GM18498 (cell line): Measurements from ENCODE around the gene GADD45G.
A peak's percentile ranks its signal among the peaks of the same experiment; 100 is the strongest.

Experiments
- ATAC-seq: cut with Tn5 transposase; IDR thresholded peaks from one replicate; pipeline ENCODE4 v1.9.1; 2021; ENCODE audit warnings: mild to moderate bottlenecking, moderate library complexity; ENCODE audit not compliant: unreplicated experiment

Gene GADD45G

DNA sequence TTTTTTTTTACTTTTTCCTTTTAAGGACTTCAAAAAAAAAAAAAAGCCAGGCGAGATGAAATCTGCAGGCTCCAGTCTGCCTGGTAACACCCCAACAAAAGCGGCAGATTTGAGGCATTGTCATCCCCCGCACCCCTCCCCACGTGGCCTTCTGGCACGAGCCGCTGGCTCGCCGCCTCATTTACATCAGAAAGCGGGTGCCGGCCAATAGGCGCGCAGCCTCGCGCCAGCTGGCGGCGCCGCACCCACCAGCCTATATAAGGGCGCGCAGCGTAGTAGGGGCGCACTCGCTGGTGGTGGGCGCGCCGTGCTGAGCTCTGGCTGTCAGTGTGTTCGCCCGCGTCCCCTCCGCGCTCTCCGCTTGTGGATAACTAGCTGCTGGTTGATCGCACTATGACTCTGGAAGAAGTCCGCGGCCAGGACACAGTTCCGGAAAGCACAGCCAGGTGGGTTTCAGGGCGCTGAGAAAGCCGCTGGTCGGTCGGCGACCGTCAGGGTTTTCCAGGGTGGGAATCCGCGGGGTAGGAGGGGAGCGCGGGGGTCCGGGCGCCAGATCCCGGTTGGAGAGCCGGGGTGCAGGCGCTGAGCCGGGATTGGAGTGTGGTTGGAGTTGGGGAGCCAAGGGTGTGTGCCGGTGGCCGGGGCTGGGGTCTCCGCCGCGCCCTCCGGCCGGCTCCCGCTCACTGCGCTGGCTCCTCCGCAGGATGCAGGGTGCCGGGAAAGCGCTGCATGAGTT is at the start of gene GADD45G:
Gene GADD45G (plus strand): TSS at position 284 of the 736 bp plus-strand sequence. CDS start 110 bp downstream, at position 394.
- peak; percentile 59 for ATAC-seq

GRCh38 chr9:89555036-89555415 is 49.8 kb upstream of the GADD45G start:
- no peak for ATAC-seq

- ATAC-seq, result peak; percentile 71
Observed at GRCh38 chr9:89555451-89556375, 49.1 kb upstream of the GADD45G start.

GRCh38 chr9:89558196-89558899 is 46.5 kb upstream of the GADD45G start:
- ATAC-seq, result no peak

DNA sequence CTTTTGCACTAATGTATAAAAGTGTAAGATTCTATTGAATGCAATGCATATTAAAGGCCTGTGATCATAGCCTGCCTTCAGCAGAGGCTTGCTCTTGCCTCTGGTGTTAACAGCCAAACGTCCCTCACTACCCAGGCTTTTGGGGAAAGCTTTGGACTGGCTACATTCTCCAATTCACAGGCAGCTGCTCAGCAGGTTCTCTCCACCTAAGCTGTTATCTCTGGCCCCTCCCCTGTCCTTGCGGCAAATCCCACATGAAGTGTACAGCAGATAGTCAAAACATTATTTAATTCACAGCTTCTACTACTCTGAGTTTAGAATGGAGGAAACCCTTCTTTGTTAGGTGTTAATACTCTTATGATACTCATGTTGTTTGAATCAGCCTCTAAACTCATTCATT is 45.9 kb upstream of the GADD45G start:
- no peak for ATAC-seq

- ATAC-seq, result peak; percentile 48
Observed at GRCh38 chr9:89562186-89562814, 42.5 kb upstream of the GADD45G start.

DNA sequence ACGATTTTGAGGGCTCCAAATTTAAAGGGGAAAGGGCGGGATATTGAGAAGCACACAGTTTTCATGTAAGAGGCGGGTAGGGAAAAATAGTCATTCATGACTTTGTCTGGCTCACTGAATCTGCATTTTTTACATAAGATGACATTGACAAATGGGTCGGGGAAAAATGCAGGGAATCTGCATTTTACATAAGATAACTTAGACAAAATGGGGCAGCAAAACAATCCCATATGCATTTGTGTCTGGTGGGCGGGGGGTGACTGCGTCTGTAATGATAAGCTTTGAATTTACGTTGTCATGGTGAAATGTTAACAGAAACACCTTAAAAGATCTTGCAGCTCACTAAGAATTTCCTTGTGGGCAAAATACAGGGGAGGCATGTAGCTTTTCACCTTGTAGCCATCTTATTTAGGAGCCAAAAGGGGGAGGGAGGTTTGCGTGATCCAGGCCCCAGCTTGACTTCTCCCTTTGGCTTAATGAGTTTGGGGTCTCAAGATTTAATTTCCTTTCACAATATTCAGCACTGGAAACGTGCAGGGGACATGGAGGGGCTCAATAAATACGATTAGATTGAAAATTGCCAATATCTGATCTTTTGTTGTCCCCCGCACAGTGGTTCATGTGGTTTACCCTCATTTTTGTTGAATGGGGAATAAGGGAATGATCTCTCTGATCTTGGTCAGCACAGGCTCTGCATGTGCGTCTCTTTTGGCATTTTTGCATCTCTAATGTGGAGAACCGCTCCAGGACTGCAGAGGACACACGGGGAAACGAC is 41.1 kb upstream of the GADD45G start:
- ATAC-seq, result no peak

DNA sequence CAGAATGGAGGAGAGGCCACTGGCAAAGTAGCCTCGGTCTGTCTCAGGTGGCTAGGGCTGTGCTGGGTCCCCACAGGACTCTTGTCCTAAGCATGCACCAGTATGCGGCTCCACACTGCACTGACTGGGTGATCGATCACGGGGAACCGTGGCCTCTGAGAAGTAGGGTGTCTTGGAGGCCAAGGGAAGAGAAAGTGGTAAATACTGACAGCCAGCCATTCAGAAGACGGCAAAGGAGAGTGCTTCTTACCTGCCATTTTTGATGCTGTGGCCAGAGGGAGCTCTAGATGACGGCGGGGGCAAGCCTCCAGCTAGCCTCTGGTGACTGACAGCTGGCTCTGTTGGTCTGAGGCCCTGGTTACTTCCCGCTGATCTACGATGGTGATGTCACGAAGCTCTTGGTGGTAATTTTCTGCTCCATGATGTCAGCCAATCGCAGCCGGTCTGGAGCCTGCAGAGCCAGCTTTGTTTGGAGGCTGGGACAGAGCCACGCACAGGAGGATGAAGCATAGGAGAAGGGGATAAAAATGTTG is 40.4 kb upstream of the GADD45G start:
- no peak for ATAC-seq

GRCh38 chr9:89567649-89568048 is 37.2 kb upstream of the GADD45G start:
- ATAC-seq, result no peak

DNA sequence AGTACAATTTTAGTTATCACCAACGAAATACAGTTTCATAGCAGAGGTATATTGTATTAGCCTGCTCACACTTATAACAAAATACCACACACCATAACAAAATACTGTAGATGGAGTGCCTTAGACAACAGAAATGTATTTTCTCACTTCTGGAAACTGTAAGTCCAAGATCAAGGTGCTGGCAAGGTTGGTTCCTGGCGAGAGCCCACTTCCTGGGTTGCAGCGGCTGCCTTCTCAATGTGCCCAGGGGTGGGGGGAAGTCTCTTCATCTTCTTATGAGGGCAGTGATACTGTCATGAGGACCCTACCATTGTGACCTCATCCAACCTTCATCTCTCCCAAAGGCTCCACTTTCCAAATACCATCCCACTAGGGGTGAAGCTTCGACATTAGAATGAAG is 30.5 kb upstream of the GADD45G start:
- ATAC-seq, result no peak

DNA sequence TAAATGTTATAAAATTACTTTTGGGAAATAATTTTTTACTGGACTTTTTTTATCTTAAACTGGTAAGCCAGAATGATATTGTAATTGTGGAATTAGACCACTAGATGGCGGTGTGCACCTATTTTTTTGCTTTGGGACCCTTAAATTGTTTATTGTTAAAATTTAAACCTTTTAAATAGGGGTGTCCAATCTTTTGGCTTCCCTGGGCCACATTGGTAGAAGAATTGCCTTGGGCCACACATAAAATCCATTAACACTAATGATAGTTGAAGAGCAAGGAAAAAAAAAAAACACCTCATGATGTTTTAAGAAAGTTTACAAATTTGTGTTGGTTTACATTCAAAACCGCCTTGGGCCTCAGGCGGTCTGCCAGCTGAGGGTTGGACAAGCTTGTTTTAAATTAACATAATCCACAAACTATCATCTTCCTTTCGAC is 28.4 kb upstream of the GADD45G start:
- ATAC-seq, result no peak

GRCh38 chr9:89577363-89577762 is 27.4 kb upstream of the GADD45G start:
- no peak for ATAC-seq

- no peak for ATAC-seq
Observed at GRCh38 chr9:89579741-89580385, 24.9 kb upstream of the GADD45G start.

- no peak for ATAC-seq
Observed at GRCh38 chr9:89586311-89586710, 18.5 kb upstream of the GADD45G start.

GRCh38 chr9:89588271-89588879 is 16.4 kb upstream of the GADD45G start:
- no peak for ATAC-seq

GRCh38 chr9:89590415-89590814 is 14.4 kb upstream of the GADD45G start:
- ATAC-seq, result no peak

- no peak for ATAC-seq
Observed at GRCh38 chr9:89591274-89592212, 13.3 kb upstream of the GADD45G start.
